Activated CD4-positive, alpha-beta T cell treated with anti-CD3 and anti-CD28 coated beads for 4 hours (primary cell): Measurements from ENCODE around the gene RAB3GAP1.

Experiments used
- DNase-seq, 2 donors: peaks; one replicate each; pipeline ENCODE4 v3.0.0-alpha.2; 2020

RAB3GAP1 gene

GRCh38 chr2:135168204-135168856 is 116.2 kb downstream of the RAB3GAP1 start:
- DNase-seq: no peak

DNA sequence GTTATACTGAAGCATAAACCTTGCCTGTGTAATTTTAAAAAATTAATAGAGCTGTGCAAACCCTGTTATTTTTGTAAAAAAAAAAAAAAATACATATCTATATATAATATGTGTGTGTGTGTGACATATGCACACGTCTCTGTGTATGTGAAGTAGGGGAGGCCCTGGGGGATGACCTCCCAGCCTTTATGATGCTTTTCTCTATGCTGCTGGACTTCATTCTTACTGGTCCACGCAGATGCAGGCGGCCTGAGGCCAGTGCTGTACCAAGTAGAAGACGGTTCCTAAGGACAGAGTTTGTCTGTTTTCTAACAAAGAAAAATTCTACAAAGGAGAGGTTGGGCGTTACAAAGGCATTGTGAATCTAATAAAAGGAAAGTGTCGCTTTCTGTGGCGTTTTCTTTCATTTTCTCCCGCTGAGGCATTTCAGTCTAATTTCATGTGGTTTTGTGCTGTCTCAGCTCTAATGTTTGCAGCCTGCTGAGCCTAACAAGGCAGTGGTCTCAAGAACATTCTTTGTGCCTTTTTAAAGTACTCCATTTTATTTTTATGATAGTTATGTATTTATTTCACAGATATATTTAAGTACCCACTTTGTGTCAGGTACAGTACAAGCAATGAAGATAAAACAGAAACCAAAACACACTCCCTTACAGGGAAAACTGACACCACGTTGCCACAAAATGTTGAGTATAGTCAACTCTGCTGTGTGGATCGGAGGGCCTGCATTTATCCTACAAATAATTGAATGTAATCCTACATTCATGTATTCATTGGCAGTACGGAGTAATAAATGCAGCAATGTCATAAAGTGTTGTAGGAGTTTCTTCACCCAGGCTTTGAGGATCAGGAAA is 118.0 kb downstream of the RAB3GAP1 start:
- no peak for DNase-seq

DNA sequence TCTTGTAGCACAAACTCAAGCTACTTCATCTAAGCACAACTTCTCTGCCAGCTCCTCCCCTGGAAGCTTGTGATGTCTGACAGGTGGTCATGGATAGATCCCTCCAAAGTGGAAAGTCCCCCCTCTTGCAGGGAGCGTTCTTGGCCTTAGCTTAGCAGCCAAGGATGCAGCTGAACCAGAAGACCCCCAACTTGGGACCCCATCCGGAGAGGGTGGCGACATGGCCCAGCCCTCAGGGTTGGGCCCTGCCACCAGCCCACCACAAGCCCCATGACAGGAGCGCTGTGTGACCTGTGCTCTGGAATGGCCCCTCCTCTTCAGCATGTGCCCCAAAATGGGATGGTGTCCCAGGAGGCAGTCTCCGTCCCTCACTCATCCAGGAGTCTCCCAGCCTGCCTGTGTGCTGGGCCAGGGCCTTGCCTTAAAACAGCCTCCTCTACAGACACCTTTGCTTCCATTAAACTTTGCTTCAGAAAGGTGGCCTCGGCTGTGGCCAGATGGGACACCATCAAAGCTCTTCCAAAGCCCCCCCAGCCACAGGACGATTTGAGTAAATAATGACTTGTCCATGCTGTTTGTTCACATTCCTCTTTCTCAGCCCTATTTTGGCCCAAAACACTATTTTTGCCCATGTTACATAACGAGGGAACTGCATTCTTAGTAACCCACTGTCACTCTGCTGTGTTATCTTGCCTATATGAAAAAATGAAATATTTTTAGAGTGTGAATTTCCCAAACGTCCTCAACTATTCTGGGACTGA is 122.1 kb downstream of the RAB3GAP1 start:
- DNase-seq: no peak

GRCh38 chr2:135174810-135175093 is 122.7 kb downstream of the RAB3GAP1 start:
- no peak for DNase-seq

DNA sequence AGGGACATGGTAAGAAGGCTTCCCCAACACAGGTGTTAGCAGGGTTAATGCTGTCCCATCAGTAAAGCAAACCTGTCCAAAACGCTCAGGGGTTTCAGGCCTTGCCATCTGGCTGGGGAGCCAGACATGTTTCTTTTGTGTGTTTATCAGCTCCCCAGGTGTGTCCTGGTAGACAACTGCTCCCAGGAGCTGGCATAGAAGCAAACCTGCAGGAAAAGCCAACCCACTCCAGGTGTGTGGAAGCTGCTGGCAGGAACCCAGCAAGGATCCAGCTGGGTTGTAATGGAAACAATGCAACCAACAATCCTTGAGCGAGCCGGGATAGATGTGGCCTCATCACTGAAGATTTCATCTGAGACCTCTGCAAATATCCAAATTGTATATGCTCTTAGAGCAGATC is 123.1 kb downstream of the RAB3GAP1 start:
- no peak for DNase-seq

DNA sequence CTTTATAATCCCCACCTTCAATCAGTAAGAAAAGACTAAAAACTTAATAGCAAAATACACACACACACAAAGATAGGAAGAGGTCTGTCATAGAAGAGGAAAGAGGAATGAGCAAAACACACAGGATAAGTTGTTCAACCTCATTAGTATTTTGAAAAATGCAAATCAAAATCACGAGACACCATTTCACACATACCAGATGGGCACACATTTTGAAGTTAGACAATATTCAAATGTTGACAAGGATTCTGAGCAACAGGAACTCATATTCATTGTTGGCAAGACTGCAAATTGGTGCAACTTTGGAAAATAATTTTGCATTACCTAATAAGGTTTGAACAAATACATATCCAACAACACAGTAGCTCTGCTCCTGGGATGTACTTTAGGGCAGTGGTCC is 127.6 kb downstream of the RAB3GAP1 start:
- DNase-seq: no peak

GRCh38 chr2:135182190-135182589 is 130.1 kb downstream of the RAB3GAP1 start:
- DNase-seq: no peak

GRCh38 chr2:135182601-135183000 is 130.5 kb downstream of the RAB3GAP1 start:
- DNase-seq: no peak

- no peak for DNase-seq
Observed at GRCh38 chr2:135183822-135184221, 131.7 kb downstream of the RAB3GAP1 start.

DNA sequence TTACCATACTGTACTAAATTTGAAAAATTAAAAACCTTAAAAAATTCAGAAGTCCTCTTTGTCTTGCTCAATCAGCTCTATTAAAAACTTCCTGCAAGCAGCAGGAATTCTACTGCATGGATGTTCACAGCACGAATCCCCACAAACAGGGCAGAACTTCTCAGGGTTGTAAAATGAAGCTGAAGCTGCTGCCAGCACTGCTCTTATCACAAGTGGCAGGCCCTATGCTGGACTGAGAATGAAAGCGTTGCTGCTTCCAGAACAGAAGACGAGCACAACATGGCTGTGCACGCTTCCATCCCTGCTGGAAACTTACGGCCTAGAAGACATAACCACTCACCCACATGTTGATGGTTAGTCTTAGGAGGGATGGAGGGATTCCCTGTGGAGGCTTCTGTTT is 134.0 kb downstream of the RAB3GAP1 start:
- DNase-seq: no peak

DNA sequence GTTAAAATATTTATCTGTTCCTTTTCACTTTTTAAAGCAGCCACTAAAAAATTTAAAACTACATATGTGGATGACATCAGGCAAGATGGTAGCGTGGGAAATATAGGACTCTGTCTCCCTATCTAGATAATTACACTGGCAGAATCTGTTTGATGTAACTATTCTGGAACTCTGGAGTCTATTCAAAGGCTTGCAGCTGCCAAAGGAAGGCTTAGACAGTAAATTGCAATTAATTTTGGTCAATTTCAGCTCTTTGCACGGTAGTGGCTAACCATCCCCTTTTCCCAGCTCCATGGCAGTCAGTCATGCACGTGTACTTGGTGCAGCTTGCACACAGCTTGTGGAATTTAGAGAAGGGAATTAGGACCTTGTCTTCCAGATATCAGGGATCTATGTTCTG is 135.2 kb downstream of the RAB3GAP1 start:
- no peak for DNase-seq

GRCh38 chr2:135189148-135189547 is 137.1 kb downstream of the RAB3GAP1 start:
- DNase-seq: no peak

- DNase-seq: no peak
Observed at GRCh38 chr2:135190799-135191198, 138.7 kb downstream of the RAB3GAP1 start.

GRCh38 chr2:135198481-135198880 is 146.4 kb downstream of the RAB3GAP1 start:
- DNase-seq: no peak

GRCh38 chr2:135202751-135203150 is 150.7 kb downstream of the RAB3GAP1 start:
- no peak for DNase-seq

DNA sequence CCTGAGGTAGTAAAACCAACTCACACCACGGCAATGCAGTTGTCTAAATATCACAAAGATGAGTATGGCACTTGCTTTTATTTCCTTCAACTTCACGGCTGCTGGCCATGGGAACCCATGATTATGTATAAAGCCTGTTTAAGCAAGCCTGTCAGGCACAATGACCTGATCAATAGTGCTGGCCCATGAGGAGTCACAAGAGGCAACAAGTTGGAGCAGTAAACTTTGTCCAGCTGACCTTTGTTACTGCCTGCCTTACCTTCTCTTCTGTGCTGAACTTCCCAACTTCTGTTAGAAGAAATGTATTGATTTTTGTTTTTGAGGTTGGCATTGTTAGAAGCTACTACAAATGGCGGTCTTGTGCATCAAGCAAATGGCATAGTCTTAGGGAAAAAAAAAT is 151.9 kb downstream of the RAB3GAP1 start:
- DNase-seq: no peak

- no peak for DNase-seq
Observed at GRCh38 chr2:135208016-135208415, 155.9 kb downstream of the RAB3GAP1 start.

- DNase-seq: no peak
Observed at GRCh38 chr2:135212757-135213156, 160.7 kb downstream of the RAB3GAP1 start.

DNA sequence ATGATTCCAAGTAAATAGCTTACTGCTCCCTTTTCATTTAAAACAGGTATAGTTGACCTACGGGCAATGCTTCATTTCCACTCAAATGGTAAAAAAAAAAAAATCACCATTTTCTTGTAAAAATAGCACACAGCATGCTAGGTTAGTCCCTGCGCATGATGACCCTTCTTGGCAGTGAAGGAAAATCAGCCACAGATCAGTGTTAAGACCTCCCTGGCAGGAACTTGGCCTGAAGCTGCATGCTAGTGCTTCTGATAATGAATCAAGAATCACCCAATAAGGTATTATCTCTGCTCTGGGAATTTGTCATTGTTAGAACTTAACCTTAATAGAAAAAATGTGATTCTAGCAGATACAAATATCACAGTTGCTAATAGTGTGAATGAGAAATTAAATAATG is 166.3 kb downstream of the RAB3GAP1 start:
- DNase-seq: no peak

DNA sequence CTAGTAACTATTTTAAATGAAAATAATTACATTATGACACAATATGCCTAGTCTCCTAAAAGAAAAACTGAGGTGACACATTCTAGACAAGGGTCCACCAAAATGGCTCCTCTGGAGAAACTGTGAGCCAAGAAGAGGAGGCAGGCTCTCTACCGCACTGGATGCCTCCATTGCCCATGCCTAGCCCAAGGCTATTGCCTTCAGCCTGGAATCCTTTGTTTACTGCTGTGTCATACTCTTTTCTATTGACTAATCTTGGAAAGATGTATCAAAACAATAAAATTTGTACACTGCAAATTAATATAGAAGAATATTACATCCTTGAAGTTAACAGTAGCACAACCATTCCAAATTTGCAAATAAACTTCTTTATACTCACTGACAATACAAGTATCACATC is 167.1 kb downstream of the RAB3GAP1 start:
- DNase-seq: no peak
